ENCODE results near the gene GNG5. TPM values are rescaled to one million over a fixed set of nuclear protein-coding genes. Genes with fewer than 3 reads are reported as not detected.

Gene GNG5
- total and polyA plus RNA-seq, 4 experiments from 2014 or later = 38.1 to 250 (median 125) TPM

DNA sequence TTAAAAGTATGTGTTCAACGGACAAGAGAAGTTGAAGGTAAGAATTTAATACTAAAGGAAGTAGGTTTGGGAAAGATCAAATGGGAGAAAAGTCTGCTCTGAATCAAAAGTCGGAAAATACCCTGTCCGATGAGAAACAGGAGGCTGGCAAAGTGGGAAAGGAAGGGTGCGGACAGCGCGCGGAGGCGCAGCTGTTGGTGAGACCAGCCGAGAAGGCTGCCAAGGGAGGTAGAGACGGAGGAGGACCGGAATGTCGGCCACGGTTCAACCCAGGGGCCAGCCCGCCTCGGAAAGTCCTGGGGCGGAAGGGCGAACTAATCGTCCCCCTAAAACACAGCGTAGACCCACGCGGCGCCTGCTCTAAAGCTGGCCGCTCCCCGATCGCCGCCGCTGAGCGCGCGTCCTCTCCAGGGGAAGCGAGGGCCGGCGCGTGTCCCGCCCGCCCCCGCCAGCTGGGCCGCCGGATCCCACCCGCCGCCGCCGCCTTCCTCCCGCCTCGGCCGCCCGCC, 834 bp downstream of the GNG5 start:
- Mint-ChIP-seq H3K27me3 (no peaks in the 10 kb centered on the region), H3K27ac (peak overlapping the region; percentile 93 to 99 (median 97)), H3K4me3 (peak overlapping the region; percentile 92 to 99 (median 98)), H3K9me3 (peaks cover 0 to 4% (median 0%) of the 10 kb centered on the region in 8 donors), H3K36me3 (peaks cover 4 to 31% of the 10 kb centered on the region in 2 donors), H3K4me1 (peaks cover 32 to 61% (median 39%) of the 10 kb centered on the region in 4 donors)
- ChIA-PET CTCF (ENCODE audit: partially characterized antibody) (interaction anchor here (1.2 to 2.4 kb wide), 9 partner anchors 25 to 364 kb away, joined by 3 to 15 read pairs (median 7); partner anchors contain the start of genes CTBS and PRKACB), POLR2A (ENCODE audit: partially characterized antibody) (interaction anchor here (0.7 to 2.6 kb wide), 17 partner anchors 10 to 771 kb away, joined by 3 to 75 read pairs (median 4); partner anchors contain the start of genes C1orf52, CTBS, PRKACB and RPF1)
- intact Hi-C loops (cut with micrococcal nuclease) = loop anchor here (1.0 to 10.0 kb wide), 9 partner anchors 26 to 1199 kb away; partner anchors contain the start of genes BCL10, CTBS, PRKACB and RPF1
- Histone ChIP-seq H3K4me1 (ENCODE audit: insufficient read depth, low read length) (peaks cover 53% of the 10 kb centered on the region), H3K4me3 (ENCODE audit: low read length in 2 of 2) (peak overlapping the region; percentile 66 to 87), H3K36me3 (ENCODE audit: insufficient read depth, low read length) (no peaks in the 10 kb centered on the region), H3K27ac (ENCODE audit: low read depth, low read length) (peak overlapping the region; percentile 81), H3K27me3 (ENCODE audit: insufficient read depth, low read length) (no peaks in the 10 kb centered on the region), H3K9me3 (ENCODE audit: control insufficient read depth in 1 of 2, low read length in 2 of 2) (no peaks in the 10 kb centered on the region)
- DNase-seq = no peak

DNA sequence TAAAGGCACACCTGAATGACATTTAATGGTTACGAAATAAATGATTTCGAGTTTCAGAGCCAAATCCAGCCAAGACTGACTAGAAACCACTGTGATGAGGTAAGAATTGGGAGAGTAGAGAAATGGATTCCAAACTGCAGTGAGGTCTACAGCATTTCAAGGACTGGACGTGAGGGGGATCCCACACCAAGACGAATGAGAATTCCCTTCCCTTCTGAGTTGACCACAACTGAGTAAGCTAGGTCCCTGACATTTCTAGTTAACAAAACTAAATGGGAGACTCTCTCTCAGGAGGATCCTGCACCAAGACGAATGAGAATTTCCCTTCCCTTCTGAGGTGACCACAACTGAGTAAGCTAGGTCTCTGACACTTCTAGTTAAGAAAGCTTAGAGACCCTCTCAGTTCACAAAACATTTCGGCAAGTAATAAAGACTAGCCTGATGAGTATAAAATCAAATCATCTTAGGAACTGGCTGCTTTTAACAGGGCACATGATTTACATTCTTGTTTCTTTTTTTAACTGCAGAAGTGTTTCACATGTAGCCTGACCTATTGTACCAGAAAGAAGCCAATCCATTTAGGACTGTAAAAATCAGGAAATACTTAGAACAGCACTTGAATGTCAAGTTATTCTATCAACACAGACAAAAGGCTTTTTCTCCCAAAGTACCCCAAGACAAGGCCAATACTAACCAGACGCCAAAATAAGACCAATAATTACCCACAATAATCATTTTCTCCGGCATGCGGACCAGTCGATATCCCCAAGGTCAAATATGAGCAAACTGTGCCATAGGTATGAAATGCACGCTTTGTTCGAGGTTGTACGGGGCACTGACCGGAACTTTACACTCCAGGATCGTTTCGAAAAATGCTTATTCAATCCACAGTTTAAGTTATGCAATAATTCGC, 1.5 kb downstream of the GNG5 start:
- Histone ChIP-seq H3K4me1 (ENCODE audit: insufficient read depth, low read length) (peaks cover 54% of the 10 kb centered on the region), H3K9me3 (ENCODE audit: control insufficient read depth in 1 of 2, low read length in 2 of 2) (no peaks in the 10 kb centered on the region), H3K27me3 (ENCODE audit: insufficient read depth, low read length) (no peaks in the 10 kb centered on the region), H3K36me3 (ENCODE audit: insufficient read depth, low read length) (peaks cover 4% of the 10 kb centered on the region), H3K27ac (ENCODE audit: low read depth, low read length) (peak overlapping the region; percentile 81), H3K4me3 (ENCODE audit: low read length in 2 of 2) (peak overlapping the region; percentile 66 to 87)
- H3K4me3 Mint-ChIP-seq = peak overlapping the region; percentile 92 to 99 (median 97)
- H3K36me3 Mint-ChIP-seq = peaks cover 4 to 36% of the 10 kb centered on the region in 2 donors
- peaks cover 32 to 68% (median 43%) of the 10 kb centered on the region in 4 donors for H3K4me1 Mint-ChIP-seq
- peaks cover 0 to 2% (median 0%) of the 10 kb centered on the region in 8 donors for H3K9me3 Mint-ChIP-seq
- intact Hi-C loops (cut with micrococcal nuclease) = loop anchor here (10.0 kb wide), 1 partner anchor 1200 kb away; the partner anchor contains the start of gene ZNHIT6
- DNase-seq = peak in 1 of 5 donors; percentile 18
- H3K27ac Mint-ChIP-seq = peak overlapping the region; percentile 88 to 99 (median 96)
- ChIA-PET POLR2A (ENCODE audit: partially characterized antibody) (interaction anchor here (1.4 to 2.6 kb wide), 11 partner anchors 11 to 361 kb away, joined by 4 to 75 read pairs (median 15); partner anchors contain the start of genes CTBS, PRKACB and RPF1), CTCF (ENCODE audit: partially characterized antibody) (interaction anchor here (0.8 to 2.4 kb wide), 11 partner anchors 17 to 363 kb away, joined by 3 to 15 read pairs (median 5); partner anchors contain the start of gene CTBS)
- H3K27me3 Mint-ChIP-seq = no peaks in the 10 kb centered on the region

DNA sequence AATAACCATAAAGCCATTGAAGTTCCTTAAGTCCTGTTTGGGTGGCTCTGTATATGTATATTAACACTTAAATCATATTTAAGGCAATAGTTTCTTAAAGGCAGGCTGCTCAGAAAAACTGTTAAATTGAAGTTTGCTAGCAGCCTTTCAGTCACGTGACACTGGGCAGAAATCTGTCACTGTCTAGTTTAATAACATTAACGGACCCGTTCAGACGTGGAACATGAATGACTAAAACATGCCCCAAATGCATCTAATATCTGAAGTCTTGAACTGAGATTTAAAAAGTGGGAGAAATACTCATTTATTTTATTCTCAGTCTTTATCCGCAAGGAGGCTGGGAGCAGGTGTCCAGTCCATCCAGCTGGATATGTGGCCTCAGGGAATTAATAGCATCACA, 3.5 kb downstream of the GNG5 start:
- Histone ChIP-seq H3K4me1 (ENCODE audit: insufficient read depth, low read length) (peaks cover 57% of the 10 kb centered on the region), H3K27ac (ENCODE audit: low read depth, low read length) (peak overlapping the region; percentile 4), H3K9me3 (ENCODE audit: control insufficient read depth in 1 of 2, low read length in 2 of 2) (no peaks in the 10 kb centered on the region), H3K4me3 (ENCODE audit: low read length in 2 of 2) (no peak overlapping the region), H3K27me3 (ENCODE audit: insufficient read depth, low read length) (no peaks in the 10 kb centered on the region), H3K36me3 (ENCODE audit: insufficient read depth, low read length) (peaks cover 5% of the 10 kb centered on the region)
- Mint-ChIP-seq H3K4me3 (peak overlapping the region in 2 of 8 donors; percentile 96 to 99), H3K4me1 (peaks cover 36 to 79% (median 45%) of the 10 kb centered on the region in 4 donors), H3K27ac (peak overlapping the region in 4 of 7 donors; percentile 68 to 93 (median 69)), H3K9me3 (peaks cover 0 to 2% (median 0%) of the 10 kb centered on the region in 8 donors), H3K36me3 (peaks cover 5 to 47% of the 10 kb centered on the region in 2 donors), H3K27me3 (no peaks in the 10 kb centered on the region)
- intact Hi-C loops (cut with micrococcal nuclease) = loop anchor here (10.0 kb wide), 1 partner anchor 1202 kb away; the partner anchor contains the start of gene ZNHIT6
- DNase-seq = no peak
- CTCF ChIA-PET (ENCODE audit: partially characterized antibody) = interaction anchor here (1.0 to 1.5 kb wide), 3 partner anchors 19 to 58 kb away, joined by 3 to 4 read pairs (median 3); no protein-coding TSS in a partner anchor
- POLR2A ChIA-PET (ENCODE audit: partially characterized antibody) = interaction anchor here (1.9 to 2.6 kb wide), 3 partner anchors 24 to 359 kb away, joined by 10 to 17 read pairs (median 15); partner anchors contain the start of genes CTBS, PRKACB and RPF1

GRCh38 chr1:84497631-84498275, 8.6 kb downstream of the GNG5 start:
- Mint-ChIP-seq H3K36me3 (peaks cover 34 to 79% of the 10 kb centered on the region in 2 donors), H3K9me3 (no peaks in the 10 kb centered on the region)
- CTCF ChIA-PET (ENCODE audit: partially characterized antibody) = interaction anchor here (1.5 kb wide), 1 partner anchor 55 kb away, joined by 3 read pairs; no protein-coding TSS in a partner anchor

DNA sequence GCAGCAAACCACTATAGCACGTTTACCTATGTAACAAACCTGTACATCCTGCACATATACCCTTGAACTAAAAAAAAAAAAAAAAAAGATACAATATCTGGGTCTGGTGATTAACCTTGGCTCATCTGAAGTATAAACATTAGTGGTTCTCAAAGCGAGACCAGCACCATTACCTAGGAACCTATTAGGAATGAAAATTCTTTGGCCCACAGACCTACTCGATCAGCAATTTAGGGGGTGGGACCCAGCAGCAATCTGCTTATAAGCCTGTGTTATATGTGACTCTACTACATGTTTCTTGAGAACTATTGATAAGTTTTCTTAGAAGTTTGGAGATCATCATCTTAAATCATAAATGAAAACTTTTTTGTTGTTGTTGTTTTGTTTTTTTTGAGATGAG, 9.9 kb downstream of the GNG5 start:
- no peaks in the 10 kb centered on the region for H3K27me3 ChIP-seq (ENCODE audit: insufficient read depth, low read length)
- intact Hi-C loops (cut with micrococcal nuclease) = no loop called here
- Mint-ChIP-seq H3K4me1 (peaks cover 12 to 43% (median 20%) of the 10 kb centered on the region in 4 donors), H3K27me3 (no peaks in the 10 kb centered on the region), H3K27ac (no peak overlapping the region), H3K36me3 (peaks cover 38 to 86% of the 10 kb centered on the region in 2 donors), H3K4me3 (no peak overlapping the region), H3K9me3 (no peaks in the 10 kb centered on the region)
- POLR2A ChIA-PET (ENCODE audit: partially characterized antibody) = no interaction called here
- H3K27ac ChIP-seq (ENCODE audit: low read depth, low read length) = no peak overlapping the region
- CTCF ChIA-PET (ENCODE audit: partially characterized antibody) = no interaction called here
- peaks cover 59% of the 10 kb centered on the region for H3K36me3 ChIP-seq (ENCODE audit: insufficient read depth, low read length)
- H3K4me1 ChIP-seq (ENCODE audit: insufficient read depth, low read length) = peaks cover 18% of the 10 kb centered on the region
- H3K4me3 ChIP-seq (ENCODE audit: low read length in 2 of 2) = no peak overlapping the region
- H3K9me3 ChIP-seq (ENCODE audit: control insufficient read depth in 1 of 2, low read length in 2 of 2) = no peaks in the 10 kb centered on the region
- DNase-seq = no peak

More at GRCh38 chr1:84497631-84498275, 8.6 kb downstream of the GNG5 start:
- no peak for DNase-seq
- POLR2A ChIA-PET (ENCODE audit: partially characterized antibody) = interaction anchor here (0.6 to 1.4 kb wide), 3 partner anchors 9 to 19 kb away, joined by 3 read pairs; partner anchors contain the start of genes GNG5 and SPATA1
- Histone ChIP-seq H3K27me3 (ENCODE audit: insufficient read depth, low read length) (no peaks in the 10 kb centered on the region), H3K4me1 (ENCODE audit: insufficient read depth, low read length) (peaks cover 26% of the 10 kb centered on the region), H3K27ac (ENCODE audit: low read depth, low read length) (no peak overlapping the region), H3K36me3 (ENCODE audit: insufficient read depth, low read length) (peaks cover 50% of the 10 kb centered on the region), H3K9me3 (ENCODE audit: control insufficient read depth in 1 of 2, low read length in 2 of 2) (no peaks in the 10 kb centered on the region), H3K4me3 (ENCODE audit: low read length in 2 of 2) (no peak overlapping the region)
- intact Hi-C loops (cut with micrococcal nuclease) = no loop called here
- Mint-ChIP-seq H3K4me1 (peaks cover 15 to 47% (median 25%) of the 10 kb centered on the region in 4 donors), H3K27ac (peak overlapping the region in 4 of 7 donors; percentile 8 to 46 (median 27)), H3K4me3 (no peak overlapping the region), H3K27me3 (no peaks in the 10 kb centered on the region)

- Histone ChIP-seq H3K4me1 (ENCODE audit: insufficient read depth, low read length) (peaks cover 7% of the 10 kb centered on the region), H3K27ac (ENCODE audit: low read depth, low read length) (no peak overlapping the region), H3K4me3 (ENCODE audit: low read length in 2 of 2) (no peak overlapping the region), H3K36me3 (ENCODE audit: insufficient read depth, low read length) (peaks cover 70% of the 10 kb centered on the region), H3K27me3 (ENCODE audit: insufficient read depth, low read length) (no peaks in the 10 kb centered on the region), H3K9me3 (ENCODE audit: control insufficient read depth in 1 of 2, low read length in 2 of 2) (no peaks in the 10 kb centered on the region)
- Mint-ChIP-seq H3K4me3 (no peak overlapping the region), H3K27me3 (no peaks in the 10 kb centered on the region), H3K4me1 (peaks cover 5 to 29% (median 9%) of the 10 kb centered on the region in 4 donors), H3K36me3 (peaks cover 48 to 85% of the 10 kb centered on the region in 2 donors), H3K27ac (peak overlapping the region in 3 of 7 donors; percentile 16 to 76 (median 46)), H3K9me3 (no peaks in the 10 kb centered on the region)
- intact Hi-C loops (cut with micrococcal nuclease) = no loop called here
- POLR2A ChIA-PET (ENCODE audit: partially characterized antibody) = interaction anchor here (1.0 to 1.6 kb wide), 2 partner anchors 12 to 15 kb away, joined by 3 to 5 read pairs; partner anchors contain the start of genes GNG5, RPF1 and SPATA1
- CTCF ChIA-PET (ENCODE audit: partially characterized antibody) = no interaction called here
- no peak for DNase-seq
These were observed 12.6 kb downstream of the GNG5 start for GRCh38 chr1:84493747-84494146.
